OCI-M2 (cell line): ENCODE results near the gene INSM1.

Experiments
- DNase-seq: peaks from one replicate; lab custom pipeline; 2025; ENCODE audit not compliant: unreplicated experiment; lab: John Stamatoyannopoulos, UW

The INSM1 gene

DNA sequence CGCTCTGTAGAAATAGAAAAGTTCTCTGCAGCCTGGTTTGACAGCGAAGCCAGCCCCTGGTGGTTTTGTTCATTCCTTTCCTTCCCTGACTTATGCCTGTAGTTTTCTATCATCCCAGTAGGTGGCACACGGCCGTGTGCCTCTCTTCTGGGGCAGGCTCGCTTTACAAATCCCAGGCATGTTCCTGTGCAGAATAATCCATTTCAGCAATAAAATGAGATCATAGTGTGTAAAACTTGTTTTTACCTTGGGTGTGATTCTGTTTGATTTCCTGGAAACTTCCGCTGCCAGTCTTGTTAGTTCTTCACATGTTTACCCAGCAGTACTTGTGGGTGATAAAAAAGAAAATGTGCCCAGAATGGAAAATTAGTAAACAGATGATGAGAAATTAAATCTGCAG is 7.4 kb upstream of the INSM1 start:
- no peak for DNase-seq

DNA sequence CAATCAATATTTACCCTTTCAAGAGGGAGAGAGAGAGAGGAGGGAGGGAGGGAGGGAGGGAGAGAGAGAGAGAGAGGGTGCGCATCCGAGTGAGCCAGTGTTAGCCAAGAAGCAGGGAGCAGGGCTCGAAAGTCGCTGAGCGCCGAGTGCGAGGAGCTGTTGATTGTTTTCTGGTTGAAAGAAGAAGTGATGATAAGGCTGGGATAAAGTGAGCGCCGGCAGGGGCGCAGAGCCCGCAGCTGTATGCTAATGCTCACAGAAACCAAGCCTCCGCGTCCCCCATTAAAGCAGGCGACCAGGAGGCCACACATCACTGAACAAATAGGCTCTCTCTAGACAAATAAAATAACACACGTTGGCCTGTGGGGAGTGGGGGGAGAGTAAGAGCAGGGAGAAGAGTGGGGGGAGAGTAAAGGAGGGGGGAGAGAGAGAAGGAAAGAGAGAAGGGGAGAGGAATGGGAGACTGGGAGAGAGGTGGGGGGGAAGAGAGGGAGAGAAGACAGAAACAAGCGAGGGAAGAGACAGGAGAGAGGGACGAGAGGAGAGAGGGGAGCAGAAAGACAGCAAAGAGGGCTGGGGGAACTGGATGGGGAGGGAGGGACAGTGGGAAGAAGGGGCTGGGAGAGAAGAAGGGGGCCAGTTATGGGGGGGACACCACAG is 5.0 kb upstream of the INSM1 start:
- DNase-seq, result no peak

DNA sequence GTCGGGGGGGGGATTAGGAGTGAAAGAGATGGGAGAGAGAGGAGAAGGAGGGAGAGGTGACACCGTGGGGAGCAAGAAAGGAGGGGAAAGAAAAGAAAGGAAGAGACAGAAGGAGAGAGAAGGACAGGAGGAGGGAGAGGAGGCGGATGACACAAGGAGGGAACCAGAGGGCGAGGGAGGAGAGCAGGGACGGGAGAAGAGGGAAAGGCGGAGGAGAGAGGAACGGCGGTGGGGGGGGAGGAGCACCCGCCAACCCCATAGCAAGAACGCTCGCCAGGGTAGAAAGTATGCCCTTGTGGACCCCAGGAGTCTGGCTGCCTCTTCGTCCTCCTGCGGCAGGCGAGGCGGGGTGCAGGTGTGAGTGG is 4.5 kb upstream of the INSM1 start:
- DNase-seq, result no peak

DNA sequence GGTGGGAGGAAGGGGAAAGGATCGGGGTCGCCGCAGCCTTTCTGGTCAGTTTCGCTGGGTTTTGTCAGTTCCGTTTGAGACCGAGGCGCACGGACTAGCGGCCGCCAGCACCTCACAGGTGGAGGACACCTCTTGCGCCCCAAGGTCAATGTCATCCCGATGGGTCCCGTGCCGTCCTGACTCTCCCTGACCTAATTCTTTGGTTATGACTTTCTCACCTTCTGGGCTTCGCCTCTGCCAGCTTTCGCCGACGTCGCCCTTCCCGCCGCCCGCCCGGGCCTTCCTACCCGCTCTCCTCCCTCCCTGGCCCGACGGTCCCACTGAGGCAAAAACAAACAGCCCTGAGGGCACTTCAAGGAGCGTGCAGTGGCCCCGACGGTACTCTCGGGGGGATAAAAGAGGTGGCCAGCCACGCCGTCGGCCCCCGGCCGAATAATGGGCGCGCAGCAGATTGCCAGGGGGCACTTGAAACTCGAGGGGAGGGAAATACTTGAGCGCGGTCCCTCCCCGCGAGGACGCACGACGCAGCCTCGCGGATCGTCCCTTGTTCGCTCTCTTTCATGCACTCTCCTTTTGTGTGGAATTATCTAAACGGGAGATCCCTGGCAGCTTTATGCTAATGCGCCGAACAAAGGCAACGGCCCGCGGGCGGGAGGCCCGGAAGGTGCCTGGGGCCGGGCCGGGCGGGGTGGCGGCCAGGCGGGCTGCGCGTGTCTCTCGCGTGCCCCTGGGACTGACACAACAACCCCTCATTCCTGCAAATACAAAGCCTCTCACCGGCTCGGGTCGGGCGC is 3.9 kb upstream of the INSM1 start:
- no peak for DNase-seq

DNA sequence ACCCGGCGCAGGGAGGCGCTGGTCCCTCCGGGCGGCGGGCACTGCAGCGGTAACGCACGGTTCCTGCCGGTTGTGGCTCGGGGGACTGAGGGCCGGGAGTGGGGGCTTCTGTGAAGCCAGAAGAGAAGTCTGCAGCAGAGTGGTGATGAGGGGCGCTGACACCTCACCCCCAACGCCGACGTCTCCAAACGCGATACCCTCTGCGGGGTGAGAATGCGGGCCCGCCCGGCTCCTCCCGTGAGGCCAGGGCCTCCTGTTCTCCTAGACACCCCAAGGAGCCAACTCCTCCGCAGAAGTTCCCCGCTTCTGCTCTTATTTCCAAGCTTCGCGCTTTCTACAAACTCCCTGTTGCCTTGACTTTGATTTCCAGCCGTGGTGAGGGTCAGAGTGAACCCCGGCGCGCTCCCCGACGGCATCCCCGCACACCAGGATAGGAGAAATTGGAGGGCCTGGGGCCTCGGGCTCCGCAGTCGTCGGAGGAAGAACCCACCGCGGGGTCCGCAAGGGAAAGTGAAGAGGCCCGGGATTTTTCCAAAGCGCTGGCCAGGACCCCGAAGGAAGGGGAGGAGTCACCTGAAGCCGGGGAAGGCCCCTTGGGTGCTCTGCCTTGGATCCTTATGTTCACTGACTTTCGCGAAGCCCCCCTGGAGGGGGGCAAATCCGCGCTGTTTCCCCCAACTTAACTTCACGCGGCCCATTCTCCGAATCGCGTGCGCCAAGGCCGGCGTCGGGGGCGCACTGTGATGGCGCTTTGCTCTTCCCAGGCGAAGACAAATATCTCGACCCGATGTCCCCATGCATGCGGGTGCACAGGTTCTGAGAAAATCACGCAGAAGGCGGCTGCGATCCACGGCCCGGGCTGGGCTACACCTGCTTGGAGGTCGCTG is 3.1 kb upstream of the INSM1 start:
- DNase-seq, result no peak

- DNase-seq, result no peak
Measured at GRCh38 chr20:20365480-20366161, 2.3 kb upstream of the INSM1 start.

GRCh38 chr20:20366551-20366875 is 1.4 kb upstream of the INSM1 start:
- no peak for DNase-seq

DNA sequence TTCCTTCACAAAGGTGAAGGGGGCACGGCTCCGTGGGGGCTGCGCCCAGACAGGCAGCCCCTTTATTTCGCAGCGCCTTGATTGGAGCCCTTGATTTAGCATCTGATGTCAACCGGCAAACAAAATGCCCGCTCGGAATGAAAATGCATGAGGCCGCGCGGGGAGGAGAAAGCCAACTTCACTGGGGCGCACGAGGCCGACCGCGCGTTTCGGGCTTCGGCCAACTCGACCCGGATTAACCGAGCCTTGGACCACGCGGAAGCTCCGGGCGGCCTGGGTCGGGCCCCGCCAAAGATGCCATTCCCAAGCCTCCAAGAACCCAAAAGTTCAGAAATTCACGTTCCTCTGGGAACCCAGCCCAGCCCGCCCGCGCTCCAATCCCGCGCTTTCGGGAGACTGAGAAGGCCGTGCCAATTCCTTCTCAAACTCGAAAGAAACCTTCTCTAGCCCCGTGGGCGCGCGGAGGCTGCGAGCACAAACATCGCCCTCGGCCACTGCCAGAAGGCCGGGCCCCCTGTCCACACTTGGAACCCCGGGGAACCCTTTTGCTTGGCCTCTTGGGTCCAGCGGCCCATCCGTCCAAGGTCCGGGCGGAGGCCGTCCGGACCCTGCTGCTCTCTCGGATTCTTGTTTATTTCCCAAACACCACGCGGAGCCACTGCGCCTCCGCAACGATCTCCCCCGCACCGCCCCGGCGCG is 879 bp upstream of the INSM1 start:
- DNase-seq, result no peak

DNA sequence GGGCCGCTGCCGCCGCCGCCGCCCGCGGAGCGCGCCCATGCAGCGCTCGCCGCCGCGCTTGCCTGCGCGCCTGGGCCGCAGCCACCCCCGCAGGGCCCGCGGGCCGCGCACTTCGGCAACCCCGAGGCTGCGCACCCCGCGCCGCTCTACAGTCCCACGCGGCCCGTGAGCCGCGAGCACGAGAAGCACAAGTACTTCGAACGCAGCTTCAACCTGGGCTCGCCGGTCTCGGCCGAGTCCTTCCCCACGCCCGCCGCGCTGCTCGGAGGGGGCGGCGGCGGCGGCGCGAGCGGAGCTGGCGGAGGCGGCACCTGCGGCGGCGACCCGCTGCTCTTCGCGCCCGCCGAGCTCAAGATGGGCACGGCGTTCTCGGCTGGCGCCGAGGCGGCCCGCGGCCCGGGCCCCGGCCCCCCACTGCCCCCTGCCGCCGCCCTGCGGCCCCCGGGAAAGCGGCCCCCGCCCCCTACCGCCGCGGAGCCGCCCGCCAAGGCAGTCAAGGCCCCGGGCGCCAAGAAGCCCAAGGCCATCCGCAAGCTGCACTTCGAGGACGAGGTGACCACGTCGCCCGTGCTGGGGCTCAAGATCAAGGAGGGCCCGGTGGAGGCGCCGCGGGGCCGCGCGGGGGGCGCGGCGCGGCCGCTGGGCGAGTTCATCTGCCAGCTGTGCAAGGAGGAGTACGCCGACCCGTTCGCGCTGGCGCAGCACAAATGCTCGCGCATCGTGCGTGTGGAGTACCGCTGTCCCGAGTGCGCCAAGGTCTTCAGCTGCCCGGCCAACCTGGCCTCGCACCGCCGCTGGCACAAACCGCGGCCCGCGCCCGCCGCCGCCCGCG is 730 bp downstream of the INSM1 start:
- no peak for DNase-seq

GRCh38 chr20:20369250-20370093 is 1.6 kb downstream of the INSM1 start:
- DNase-seq, result no peak

- DNase-seq, result no peak
Measured at GRCh38 chr20:20370094-20370575, 2.2 kb downstream of the INSM1 start.

- DNase-seq, result no peak
Measured at GRCh38 chr20:20371083-20371482, 3.2 kb downstream of the INSM1 start.

- no peak for DNase-seq
Measured at GRCh38 chr20:20371681-20372080, 3.8 kb downstream of the INSM1 start.

GRCh38 chr20:20373091-20373571 is 5.2 kb downstream of the INSM1 start:
- DNase-seq, result no peak

- DNase-seq, result no peak
Measured at GRCh38 chr20:20375862-20376261, 8.0 kb downstream of the INSM1 start.

- DNase-seq, result no peak
Measured at GRCh38 chr20:20386192-20386591, 18.3 kb downstream of the INSM1 start.

DNA sequence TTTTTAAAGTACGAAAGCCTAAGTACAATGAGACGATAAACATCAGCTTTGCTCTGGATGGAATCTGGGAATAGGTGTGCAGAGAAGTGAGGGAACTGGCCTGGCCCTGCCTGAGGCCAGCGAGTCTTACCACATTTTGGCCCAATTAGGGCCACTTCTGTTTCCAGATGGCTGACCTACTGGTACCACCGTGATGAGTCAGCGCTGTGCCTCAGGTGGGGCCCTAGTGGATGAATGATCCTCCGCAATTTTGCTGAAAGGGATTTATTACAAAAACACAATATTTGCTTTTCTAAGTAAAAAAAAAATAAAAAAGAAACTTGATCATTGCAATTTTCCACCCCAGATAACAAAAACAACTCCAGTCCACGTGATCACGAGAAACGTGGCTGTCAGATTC is 22.5 kb downstream of the INSM1 start:
- no peak for DNase-seq

GRCh38 chr20:20391115-20391514 is 23.2 kb downstream of the INSM1 start:
- no peak for DNase-seq

GRCh38 chr20:20391766-20392165 is 23.9 kb downstream of the INSM1 start:
- DNase-seq, result no peak
